UCSD-AML1 (cell line): ENCODE data around the gene NAA10.

Experiments
- DNase-seq: peaks from one replicate; lab custom pipeline; 2025; ENCODE audit not compliant: unreplicated experiment; lab: John Stamatoyannopoulos, UW

Gene NAA10

DNA sequence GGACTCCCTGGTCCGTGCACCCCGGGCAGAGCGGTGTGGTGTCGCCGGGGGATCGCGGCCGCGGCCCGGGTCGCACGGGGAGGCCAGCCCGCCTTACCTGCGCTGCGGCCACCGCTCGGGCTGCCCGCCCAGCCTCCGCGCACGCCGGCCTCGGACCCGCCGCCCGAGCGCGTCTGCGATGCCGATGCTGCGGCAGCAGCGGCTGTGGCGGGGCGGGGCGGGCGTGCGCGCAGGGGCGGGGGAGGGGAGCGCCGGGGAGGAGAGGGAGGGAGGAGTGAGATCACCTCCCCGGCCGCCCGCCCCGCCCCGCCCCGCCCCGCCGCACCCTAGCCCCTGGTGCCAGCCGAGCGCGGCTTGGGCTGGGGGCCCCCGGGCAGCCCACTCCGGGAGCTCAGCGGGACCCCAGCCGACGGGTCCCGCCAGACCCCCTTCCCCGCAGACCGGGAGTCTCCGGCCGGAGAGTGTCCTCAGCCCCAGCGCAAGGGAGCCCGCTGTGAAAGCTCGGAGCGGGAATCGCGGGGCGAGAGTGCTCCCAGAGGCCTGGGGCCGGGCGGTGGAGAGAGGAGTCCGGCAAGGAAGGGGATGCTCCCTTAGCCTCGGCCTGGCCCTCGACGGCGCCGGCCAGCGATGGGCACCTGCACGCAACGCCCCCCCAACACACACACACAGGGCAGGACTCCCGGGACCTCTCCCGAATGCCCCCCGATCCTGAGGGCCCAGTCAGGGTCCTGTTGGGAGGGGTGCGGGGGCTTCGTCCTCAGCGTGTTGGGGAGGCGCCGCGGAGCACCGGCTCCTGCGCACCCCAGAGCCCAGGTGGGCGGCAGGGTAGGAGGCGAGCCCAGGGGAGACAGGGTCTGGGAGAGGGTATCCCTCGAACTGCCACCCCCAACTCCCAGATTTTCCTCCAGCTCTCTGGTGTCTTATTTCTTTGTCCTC, 48.6 kb downstream of the NAA10 start, which contains the start of gene L1CAM:
Gene L1CAM, minus strand, starts transcription at position 206 of the 936 bp plus-strand sequence. CDS start 10,337 bp downstream, outside the sequence.
- no peak for DNase-seq

DNA sequence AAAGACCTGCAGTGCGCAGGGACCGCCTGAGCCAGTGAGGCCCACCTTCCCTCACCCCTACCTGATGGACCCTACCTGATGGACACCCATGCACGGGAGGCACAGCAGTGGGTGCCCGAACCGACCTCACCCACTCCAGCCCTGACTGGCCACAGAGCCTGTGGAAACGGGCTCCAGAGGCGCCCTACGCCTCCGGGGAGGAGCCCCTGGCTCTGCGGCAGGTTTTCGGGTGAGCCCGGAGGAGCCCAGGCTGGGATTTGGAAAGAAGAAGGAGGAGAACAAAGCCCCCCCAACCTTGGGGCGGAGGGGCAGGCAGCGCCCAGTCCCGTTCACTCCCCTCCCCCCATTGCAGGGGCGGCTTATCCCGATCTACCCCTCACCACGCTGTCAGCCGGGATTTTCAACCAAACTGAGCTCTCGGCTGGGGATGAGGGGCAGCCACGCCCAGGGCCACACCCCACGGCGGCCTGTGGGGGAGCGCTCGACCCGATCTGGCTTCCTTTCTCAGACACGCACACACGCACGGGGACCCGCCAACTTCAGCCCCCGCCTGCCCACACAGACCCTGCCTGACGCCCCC, 49.5 kb downstream of the NAA10 start:
- DNase-seq: no peak

GRCh38 chrX:153884590-153884989, 50.2 kb downstream of the NAA10 start:
- no peak for DNase-seq

GRCh38 chrX:153884136-153884535, 50.7 kb downstream of the NAA10 start:
- no peak for DNase-seq

DNA sequence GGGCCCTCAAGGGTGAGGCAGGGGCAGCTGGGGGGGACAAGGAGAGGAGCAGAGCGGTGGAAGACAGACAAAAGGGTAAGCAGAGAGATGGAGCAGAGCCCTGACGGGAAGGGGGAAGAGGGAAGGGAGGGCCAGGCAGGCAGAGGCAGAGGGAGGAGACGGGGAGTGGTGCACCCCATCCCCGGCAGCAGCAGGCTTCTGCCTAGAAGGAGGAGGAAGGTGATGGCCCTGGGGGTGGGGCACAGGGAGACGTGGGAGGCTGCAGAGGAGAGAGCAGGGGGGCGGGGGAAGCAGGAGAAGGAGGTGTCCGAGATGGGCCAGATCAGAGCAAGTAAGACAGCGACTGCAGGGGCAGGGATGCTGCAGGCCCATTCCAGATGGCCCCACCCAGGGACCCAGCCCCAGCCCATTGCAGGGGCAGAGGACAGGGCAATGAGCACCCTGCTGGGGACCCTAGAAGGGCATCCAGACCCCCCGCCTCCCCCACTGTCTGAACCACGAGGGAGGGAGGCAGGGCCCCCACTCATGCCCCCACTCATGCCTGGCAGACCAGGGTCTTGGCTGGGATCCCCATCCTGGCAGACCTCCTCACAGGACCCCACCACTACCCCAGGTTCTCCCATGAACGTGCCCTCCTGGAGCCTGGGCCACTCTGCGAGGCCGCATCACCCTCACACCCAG, 51.5 kb downstream of the NAA10 start:
- DNase-seq: no peak

- no peak for DNase-seq
These were observed 52.3 kb downstream of the NAA10 start for GRCh38 chrX:153882557-153882956.

GRCh38 chrX:153882086-153882498, 52.7 kb downstream of the NAA10 start:
- DNase-seq: no peak

DNA sequence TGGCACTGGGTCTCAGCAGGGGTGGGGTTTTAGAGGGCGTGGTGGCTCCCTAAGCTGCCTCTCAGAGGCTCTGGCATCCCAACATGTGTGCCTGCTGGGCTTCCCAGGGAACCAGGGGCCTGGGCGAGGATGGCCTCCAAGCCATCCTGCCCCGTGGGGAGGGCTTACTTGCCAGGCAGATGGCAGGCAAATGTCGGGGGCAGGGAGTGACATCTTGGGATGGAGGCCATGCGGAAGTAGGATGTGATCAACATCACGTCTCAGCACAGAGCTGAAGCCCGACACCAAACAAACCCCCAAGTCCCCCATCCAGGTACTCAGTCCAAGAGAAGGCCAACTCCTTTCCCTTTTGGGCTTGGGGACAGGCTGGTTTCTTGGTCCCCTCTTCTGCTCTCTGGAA, 53.6 kb downstream of the NAA10 start:
- no peak for DNase-seq

- DNase-seq: no peak
These were observed 54.4 kb downstream of the NAA10 start for GRCh38 chrX:153880440-153880815.

DNA sequence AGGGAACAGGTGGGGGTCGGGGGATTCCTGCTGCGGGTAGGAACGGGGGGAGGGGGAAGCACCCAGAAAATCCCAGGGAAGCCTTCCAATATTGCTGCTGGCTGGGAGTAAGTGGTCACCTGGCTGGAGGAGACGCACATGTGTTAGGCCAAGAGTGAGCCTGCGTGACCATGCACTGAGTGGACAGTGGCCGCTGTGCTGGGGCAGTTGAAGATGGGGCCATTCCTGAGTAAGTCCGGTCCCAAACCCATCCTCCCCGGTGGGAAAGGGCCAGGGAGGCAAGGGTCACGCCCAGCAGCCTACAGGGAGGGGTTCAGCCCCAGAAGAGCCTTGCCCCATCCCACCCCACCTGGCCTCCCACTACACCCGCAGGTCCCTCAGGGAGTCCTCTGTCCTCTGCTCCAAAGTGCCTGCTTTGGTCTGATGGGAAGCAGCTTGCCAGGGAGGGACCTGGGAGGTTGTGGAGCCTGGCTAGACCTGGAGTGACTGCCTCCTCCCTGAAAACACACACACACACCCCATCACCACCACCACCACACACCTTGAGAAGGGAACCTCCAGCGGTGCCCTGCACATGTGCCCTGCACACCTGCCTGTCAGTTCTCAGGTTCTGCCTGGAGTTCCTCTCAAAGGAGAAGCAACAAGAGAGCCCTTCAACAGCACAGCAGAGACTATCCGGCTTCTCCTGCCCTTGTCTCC, 54.9 kb downstream of the NAA10 start:
- no peak for DNase-seq
